Kidney epithelial cell (primary cell): Measurements from ENCODE around the gene MUCL3. TPM values are rescaled to one million over a fixed set of nuclear protein-coding genes. Genes with fewer than 3 reads are reported as not detected.
A peak's percentile ranks its signal among the peaks of the same experiment; 100 is the strongest.

Source experiments
- DNase-seq: peaks from one replicate; pipeline ENCODE4 v3.0.0-alpha.2; 2010; ENCODE audit warnings: low read depth
- H3K27me3 ChIP-seq: 2 replicates; pipeline ENCODE4 v1.6.0; 2011; ENCODE audit warnings: low read length; ENCODE audit not compliant: control insufficient read depth, insufficient read depth
- H3K36me3 ChIP-seq: 2 replicates; pipeline ENCODE4 v1.5.1; 2011; ENCODE audit warnings: low read length; ENCODE audit not compliant: control insufficient read depth, insufficient read depth
- H3K4me3 ChIP-seq: 2 replicates; pipeline ENCODE4 v1.5.1; 2011; ENCODE audit warnings: low read depth, mild to moderate bottlenecking, control low read depth, low read length
- CTCF ChIP-seq: IDR thresholded peaks from 2 replicates; pipeline ENCODE4 v1.5.1; 2011; ENCODE audit warnings: mild to moderate bottlenecking, moderate library complexity, low read length, control low read depth, inconsistent platforms; ENCODE audit not compliant: insufficient read depth, poor library complexity, severe bottlenecking
- total RNA-seq: library from RNA; depleted of rRNA; stranded (reverse); fragments of >200 nt; gene quantifications from 2 replicates; pipeline ENCODE4 v1.2.3, GENCODE V29; 2015

MUCL3 gene
- total RNA-seq = not detected in 2 replicates

GRCh38 chr6:30940361-30940986 is at the start of gene MUCL3:
TSS of gene MUCL3 (plus strand) at chr6:30940973. CDS start at chr6:30941000, 27 bp downstream.
- no peak for TF ChIP-seq CTCF
- no peaks in the 10 kb centered on the region for H3K27me3 ChIP-seq
- no peaks in the 10 kb centered on the region for H3K36me3 ChIP-seq
- no peak for DNase-seq
- H3K4me3 ChIP-seq = no peak within 1 kb of the TSS

GRCh38 chr6:30891450-30891723 is 49.4 kb upstream of the MUCL3 start:
- peaks cover 5% of the 10 kb centered on the region for H3K36me3 ChIP-seq
- no peak for DNase-seq
- TF ChIP-seq CTCF = no peak

GRCh38 chr6:30891816-30892538 is 48.8 kb upstream of the MUCL3 start:
- no peaks in the 10 kb centered on the region for H3K27me3 ChIP-seq
- TF ChIP-seq CTCF = no peak
- peaks cover 5% of the 10 kb centered on the region for H3K36me3 ChIP-seq
- DNase-seq = no peak
- no peak overlapping the region for H3K4me3 ChIP-seq

More at GRCh38 chr6:30891450-30891723, 49.4 kb upstream of the MUCL3 start:
- Histone ChIP-seq H3K4me3 (no peak overlapping the region), H3K27me3 (no peaks in the 10 kb centered on the region)

- H3K36me3 ChIP-seq = peaks cover 5% of the 10 kb centered on the region
- no peak for DNase-seq
- no peaks in the 10 kb centered on the region for H3K27me3 ChIP-seq
- no peak overlapping the region for H3K4me3 ChIP-seq
- peak; percentile 25 for TF ChIP-seq CTCF
These were observed 47.7 kb upstream of the MUCL3 start for GRCh38 chr6:30893001-30893591.

- Histone ChIP-seq H3K27me3 (no peaks in the 10 kb centered on the region), H3K4me3 (no peak overlapping the region), H3K36me3 (peaks cover 6% of the 10 kb centered on the region)
- no peak for DNase-seq
- no peak for TF ChIP-seq CTCF
These were observed 47.1 kb upstream of the MUCL3 start for GRCh38 chr6:30893666-30894065.
